Neural crest cell (in vitro differentiated cells): ENCODE measurements around the gene FLG. TPM values are rescaled to one million over a fixed set of nuclear protein-coding genes. Genes with fewer than 3 reads are reported as not detected.

Experiments
- DNase-seq: peaks from one replicate; pipeline ENCODE4 v3.0.0; 2021; ENCODE audit warnings: low read depth, mixed read lengths, low spot score
- H3K27ac Mint-ChIP-seq: one replicate; pipeline ENCODE4 v1.8.0; 2021; ENCODE audit warnings: mild to moderate bottlenecking, mixed read lengths; ENCODE audit not compliant: unreplicated experiment
- H3K27me3 Mint-ChIP-seq: 2 replicates; pipeline ENCODE4 v1.8.0; 2021; ENCODE audit warnings: low read depth, mild to moderate bottlenecking, mixed read lengths
- H3K36me3 Mint-ChIP-seq: 2 replicates; pipeline ENCODE4 v1.8.0; 2021; ENCODE audit warnings: low read depth, mild to moderate bottlenecking, mixed read lengths
- H3K4me1 Mint-ChIP-seq: 2 replicates; pipeline ENCODE4 v1.8.0; 2021; ENCODE audit warnings: mixed read lengths
- H3K4me3 Mint-ChIP-seq: one replicate; pipeline ENCODE4 v1.8.0; 2021; ENCODE audit warnings: mild to moderate bottlenecking, mixed read lengths
- H3K9me3 Mint-ChIP-seq: 2 replicates; pipeline ENCODE4 v1.8.0; 2021; ENCODE audit warnings: mixed read lengths
- long read RNA-seq: library from polyadenylated mRNA; unstranded; transcript quantifications from one replicate; pipeline ENCODE4 v2.0.0, GENCODE V29; 2020
- total RNA-seq: library from RNA; stranded (reverse); gene quantifications from 2 replicates; pipeline ENCODE4 v1.2.1, GENCODE V29; 2021
- TF ChIP-seq, protein P1 (sequence below): fragments of 200-600 bp; sonication (generic); conservative IDR thresholded peaks from 2 replicates; pipeline ENCODE4 v1.5.0; 2021; ENCODE audit warnings: antibody characterized with exemption, mild to moderate bottlenecking

The FLG gene
- total RNA-seq, result not detected in 2 replicates
- long read RNA-seq, result 0 reads

DNA sequence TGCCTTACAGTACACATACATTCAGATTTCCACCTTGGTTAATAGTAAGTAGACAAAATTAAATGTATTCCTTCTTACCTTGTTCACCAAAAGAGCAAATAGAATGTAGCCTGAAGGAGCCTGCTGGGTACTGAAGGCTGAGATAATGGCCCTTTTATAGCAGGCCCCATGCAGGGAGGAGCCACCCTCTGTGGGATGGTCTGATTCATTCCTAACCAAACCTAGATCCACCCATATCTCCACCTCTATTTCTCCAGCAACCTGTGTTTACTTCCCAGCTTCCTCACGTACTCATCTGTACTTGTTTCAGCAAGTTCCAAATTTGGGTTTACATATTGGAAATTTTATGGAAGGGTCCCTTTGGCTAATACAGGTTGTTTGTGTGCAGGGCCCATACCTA, at the start of gene FLG:
Gene FLG, minus strand, starts transcription at position 129 of the 400 bp plus-strand sequence. CDS start 9,783 bp downstream, outside the sequence.
- Mint-ChIP-seq H3K27me3 (no peaks in the 10 kb centered on the region), H3K36me3 (no peaks in the 10 kb centered on the region), H3K27ac (no peak within 1 kb of the TSS), H3K4me3 (no peak within 1 kb of the TSS), H3K4me1 (no peaks in the 10 kb centered on the region), H3K9me3 (peaks cover 27% of the 10 kb centered on the region)
- TF ChIP-seq, protein P1, sequence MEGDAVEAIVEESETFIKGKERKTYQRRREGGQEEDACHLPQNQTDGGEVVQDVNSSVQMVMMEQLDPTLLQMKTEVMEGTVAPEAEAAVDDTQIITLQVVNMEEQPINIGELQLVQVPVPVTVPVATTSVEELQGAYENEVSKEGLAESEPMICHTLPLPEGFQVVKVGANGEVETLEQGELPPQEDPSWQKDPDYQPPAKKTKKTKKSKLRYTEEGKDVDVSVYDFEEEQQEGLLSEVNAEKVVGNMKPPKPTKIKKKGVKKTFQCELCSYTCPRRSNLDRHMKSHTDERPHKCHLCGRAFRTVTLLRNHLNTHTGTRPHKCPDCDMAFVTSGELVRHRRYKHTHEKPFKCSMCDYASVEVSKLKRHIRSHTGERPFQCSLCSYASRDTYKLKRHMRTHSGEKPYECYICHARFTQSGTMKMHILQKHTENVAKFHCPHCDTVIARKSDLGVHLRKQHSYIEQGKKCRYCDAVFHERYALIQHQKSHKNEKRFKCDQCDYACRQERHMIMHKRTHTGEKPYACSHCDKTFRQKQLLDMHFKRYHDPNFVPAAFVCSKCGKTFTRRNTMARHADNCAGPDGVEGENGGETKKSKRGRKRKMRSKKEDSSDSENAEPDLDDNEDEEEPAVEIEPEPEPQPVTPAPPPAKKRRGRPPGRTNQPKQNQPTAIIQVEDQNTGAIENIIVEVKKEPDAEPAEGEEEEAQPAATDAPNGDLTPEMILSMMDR, result no peak
- no peak for DNase-seq

- H3K4me1 Mint-ChIP-seq, result no peaks in the 10 kb centered on the region
- peaks cover 2% of the 10 kb centered on the region for H3K36me3 Mint-ChIP-seq
- TF ChIP-seq, protein P1, result no peak
- H3K4me3 Mint-ChIP-seq, result no peak overlapping the region
- no peaks in the 10 kb centered on the region for H3K27me3 Mint-ChIP-seq
- peaks cover 22% of the 10 kb centered on the region for H3K9me3 Mint-ChIP-seq
- no peak for DNase-seq
- no peak overlapping the region for H3K27ac Mint-ChIP-seq
Measured at GRCh38 chr1:152374451-152374850, 49.4 kb upstream of the FLG start.

DNA sequence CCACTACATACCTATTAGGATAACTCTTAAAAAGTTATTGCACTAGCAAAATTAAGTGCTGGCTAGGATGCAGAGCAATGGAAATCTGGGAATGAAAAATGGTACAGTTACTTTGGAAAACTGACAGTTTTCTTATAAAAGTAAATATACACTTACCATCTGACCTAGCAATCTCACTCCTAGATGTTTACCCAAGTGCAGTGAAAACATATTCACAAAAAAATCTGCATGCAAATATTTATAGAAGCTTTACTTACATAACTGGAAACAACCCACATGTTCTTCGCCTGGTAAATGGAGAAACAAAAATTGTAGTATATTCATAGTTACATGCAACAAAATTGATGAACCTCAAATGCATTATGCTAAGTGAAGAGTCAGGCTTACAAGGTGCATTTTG, 47.6 kb upstream of the FLG start:
- peaks cover 24% of the 10 kb centered on the region for H3K9me3 Mint-ChIP-seq
- no peak for DNase-seq
- no peak overlapping the region for H3K27ac Mint-ChIP-seq
- H3K4me3 Mint-ChIP-seq, result no peak overlapping the region
- TF ChIP-seq, protein P1, result no peak
- H3K4me1 Mint-ChIP-seq, result no peaks in the 10 kb centered on the region
- H3K27me3 Mint-ChIP-seq, result no peaks in the 10 kb centered on the region
- no peaks in the 10 kb centered on the region for H3K36me3 Mint-ChIP-seq

DNA sequence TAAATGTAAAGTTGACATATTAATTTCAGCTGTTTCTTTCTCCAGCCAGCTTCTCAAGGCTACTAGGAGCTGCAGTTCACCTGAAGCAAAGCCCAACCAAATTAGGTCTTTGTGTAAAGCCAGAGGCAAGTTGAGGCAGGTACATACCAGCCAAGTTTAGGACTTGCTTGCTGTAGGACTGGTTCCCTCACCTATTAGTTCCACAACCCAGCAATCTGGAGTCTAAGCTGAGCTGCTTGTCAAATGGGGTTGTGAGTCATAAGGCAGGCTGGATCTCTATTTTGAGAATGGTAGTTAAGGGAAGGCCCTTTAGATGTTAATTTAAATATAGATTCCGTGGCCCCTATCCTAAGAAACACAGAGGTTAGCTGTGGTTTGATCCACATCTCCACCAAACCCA, 42.4 kb upstream of the FLG start:
- TF ChIP-seq, protein P1, result no peak
- H3K4me3 Mint-ChIP-seq, result no peak overlapping the region
- H3K36me3 Mint-ChIP-seq, result no peaks in the 10 kb centered on the region
- H3K27ac Mint-ChIP-seq, result no peak overlapping the region
- no peaks in the 10 kb centered on the region for H3K27me3 Mint-ChIP-seq
- H3K9me3 Mint-ChIP-seq, result peaks cover 21% of the 10 kb centered on the region
- H3K4me1 Mint-ChIP-seq, result no peaks in the 10 kb centered on the region
- DNase-seq, result no peak

GRCh38 chr1:152359906-152360305, 34.9 kb upstream of the FLG start, which contains the start of gene FLG2:
FLG2 (minus strand) TSS chr1:152360006; CDS start chr1:152358884, 1,122 bp downstream.
- TF ChIP-seq, protein P1, result no peak
- DNase-seq, result no peak
- Mint-ChIP-seq H3K27me3 (no peaks in the 10 kb centered on the region), H3K36me3 (peaks cover 9% of the 10 kb centered on the region), H3K4me1 (no peaks in the 10 kb centered on the region), H3K9me3 (peaks cover 17% of the 10 kb centered on the region), H3K27ac (no peak within 1 kb of the TSS), H3K4me3 (no peak within 1 kb of the TSS)
